H1 (cell line): ENCODE data around the gene SLC16A5. TPM values are rescaled to one million over a fixed set of nuclear protein-coding genes. Genes with fewer than 3 reads are reported as not detected.

ENCODE experiments used
- CTCF ChIA-PET: fragments of 300-600 bp; sonication (Branson Sonifier 250); formaldehyde crosslinking; loops from one replicate; lab custom pipeline; 2021; ENCODE audit not compliant: partially characterized antibody; lab: Charles Lee
- POLR2A ChIA-PET: fragments of 300-600 bp; sonication (Branson Sonifier 250); formaldehyde crosslinking; loops from one replicate; lab custom pipeline; 2021; ENCODE audit warnings: inconsistent platforms; ENCODE audit not compliant: partially characterized antibody; lab: Charles Lee
- DNase-seq, 2 experiments: peaks; one replicate each; pipeline versions ENCODE4 v3.0.0 to v3.0.0-alpha.2; 2010 to 2022; ENCODE audit warnings: low spot score in 2 of 2, low read depth in 1 of 2, mixed read lengths in 1 of 2
- FAIRE-seq: peaks from 2 replicates; lab custom pipeline; 2011; peaks lifted over from hg19 to GRCh38; lab: Jason Lieb, UNC
- H2AFZ ChIP-seq: 2 replicates; pipeline ENCODE4 v1.8.1; 2012; ENCODE audit warnings: low read length, inconsistent platforms
- H2AK5ac ChIP-seq: 2 replicates; pipeline ENCODE4 v1.6.1; 2013; ENCODE audit warnings: low read depth, low read length
- H2BK120ac ChIP-seq: replicated peaks from 2 replicates; pipeline ENCODE3; 2013; ENCODE audit warnings: low read depth, low read length, inconsistent platforms
- H2BK12ac ChIP-seq: 2 replicates; pipeline ENCODE4 v1.6.1; 2013; ENCODE audit warnings: low read depth, low read length
- H2BK15ac ChIP-seq: 2 replicates; pipeline ENCODE4 v1.6.1; 2013; ENCODE audit warnings: low read length
- H2BK20ac ChIP-seq: 2 replicates; pipeline ENCODE4 v1.6.1; 2013; ENCODE audit warnings: low read length
- H2BK5ac ChIP-seq: 2 replicates; pipeline ENCODE4 v1.6.1; 2013; ENCODE audit warnings: low read depth, low read length
- H3K14ac ChIP-seq: 2 replicates; pipeline ENCODE4 v1.6.1; 2013; ENCODE audit warnings: inconsistent platforms; ENCODE audit not compliant: insufficient read length
- H3K18ac ChIP-seq: 2 replicates; pipeline ENCODE4 v1.6.1; 2013; ENCODE audit warnings: low read length; ENCODE audit errors: extremely low read depth
- H3K23ac ChIP-seq: 2 replicates; pipeline ENCODE4 v1.6.1; 2013; ENCODE audit warnings: inconsistent platforms; ENCODE audit not compliant: insufficient read length
- H3K23me2 ChIP-seq: 2 replicates; pipeline ENCODE4 v1.6.1; 2013; ENCODE audit warnings: low read depth, low read length
- H3K27ac ChIP-seq: 2 replicates; pipeline ENCODE4 v1.6.1; 2011; ENCODE audit warnings: low read depth, low read length, inconsistent platforms
- H3K27me3 ChIP-seq, 4 experiments: replicated peaks in 1 of 4; 1 replicate in 1 of 4; 2 replicates in 3 of 4; pipeline versions ENCODE4 v1.6.1 to v1.8.1; 2011 to 2013; ENCODE audit warnings: low read length in 3 of 4, mild to moderate bottlenecking in 3 of 4, inconsistent platforms in 2 of 4, mixed read lengths in 2 of 4, moderate library complexity in 1 of 4; ENCODE audit not compliant: control insufficient read depth in 3 of 4, insufficient read depth in 3 of 4; ENCODE audit errors: extremely low read depth in 1 of 4
- H3K36me3 ChIP-seq, 4 experiments: 2 replicates each; pipeline versions ENCODE4 v1.6.1 to v1.8.1; 2011 to 2013; ENCODE audit warnings: mild to moderate bottlenecking in 4 of 4, low read length in 3 of 4, moderate library complexity in 2 of 4, control low read depth in 1 of 4, inconsistent platforms in 1 of 4; ENCODE audit not compliant: insufficient read depth in 4 of 4, control insufficient read depth in 2 of 4
- H3K4ac ChIP-seq: replicated peaks from 2 replicates; pipeline ENCODE3; 2013; ENCODE audit warnings: low read length, low read depth, mixed read lengths, inconsistent platforms; ENCODE audit not compliant: insufficient read length
- H3K4me1 ChIP-seq, 4 experiments: replicated peaks in 1 of 4; 1 replicate in 1 of 4; 2 replicates in 3 of 4; pipeline versions ENCODE4 v1.6.1 to v1.8.1; 2011 to 2013; ENCODE audit warnings: low read length in 3 of 4, inconsistent platforms in 2 of 4, mixed read lengths in 1 of 4; ENCODE audit not compliant: insufficient read depth in 4 of 4, control insufficient read depth in 3 of 4
- H3K4me2 ChIP-seq, 2 experiments: 2 replicates each; pipeline versions ENCODE4 v1.6.1 to v1.8.1; 2011 to 2013; ENCODE audit warnings: low read depth in 2 of 2, low read length in 2 of 2, control low read depth in 1 of 2, inconsistent platforms in 1 of 2, mild to moderate bottlenecking in 1 of 2; ENCODE audit not compliant: insufficient read depth in 1 of 2
- H3K4me3 ChIP-seq, 4 experiments: fragments of 200-600, 300-600 bp in 1 of 4; sonication (generic), shearing (Covaris generic), sonication (Bioruptor Twin) in 1 of 4; 2 replicates each; pipeline versions ENCODE4 v1.5.1 to v1.8.1; 2011 to 2016; ENCODE audit warnings: low read length in 4 of 4, low read depth in 3 of 4, control low read depth in 2 of 4, inconsistent platforms in 2 of 4, mild to moderate bottlenecking in 2 of 4, mixed read lengths in 1 of 4, moderate library complexity in 1 of 4; ENCODE audit not compliant: insufficient read depth in 2 of 4; ENCODE audit errors: extremely low read depth in 1 of 4
- H3K56ac ChIP-seq: replicated peaks from 2 replicates; pipeline ENCODE3; 2013; ENCODE audit warnings: low read depth, mild to moderate bottlenecking, mixed read lengths, low read length, inconsistent platforms; ENCODE audit not compliant: insufficient read length
- H3K79me1 ChIP-seq: 2 replicates; pipeline ENCODE4 v1.6.1; 2013; ENCODE audit warnings: low read depth, low read length, control low read depth
- H3K79me2 ChIP-seq, 2 experiments: 2 replicates each; pipeline versions ENCODE4 v1.6.1 to v1.8.1; 2012 to 2013; ENCODE audit warnings: low read length in 2 of 2, mild to moderate bottlenecking in 2 of 2, inconsistent platforms in 1 of 2; ENCODE audit not compliant: insufficient read depth in 2 of 2, control insufficient read depth in 1 of 2
- H3K9ac ChIP-seq, 4 experiments: replicated peaks in 1 of 4; 1 replicate in 1 of 4; 2 replicates in 3 of 4; pipeline versions ENCODE4 v1.6.1 to v1.8.1; 2011 to 2013; ENCODE audit warnings: low read depth in 3 of 4, low read length in 3 of 4, control low read depth in 2 of 4, mild to moderate bottlenecking in 2 of 4, moderate library complexity in 2 of 4, inconsistent platforms in 1 of 4; ENCODE audit errors: extremely low read depth in 1 of 4
- H3K9me3 ChIP-seq, 2 experiments: 2 replicates each; pipeline versions ENCODE4 v1.6.1 to v1.8.1; 2012 to 2013; ENCODE audit warnings: mild to moderate bottlenecking in 2 of 2, moderate library complexity in 2 of 2, control low read depth in 1 of 2, inconsistent platforms in 1 of 2, low read depth in 1 of 2, low read length in 1 of 2, mixed read lengths in 1 of 2; ENCODE audit not compliant: insufficient read depth in 2 of 2
- H4K20me1 ChIP-seq, 2 experiments: replicated peaks in 1 of 2; 2 replicates each; pipeline versions ENCODE3 to v1.8.1; 2011 to 2013; ENCODE audit warnings: inconsistent platforms in 2 of 2, low read length in 2 of 2, mild to moderate bottlenecking in 1 of 2; ENCODE audit not compliant: insufficient read depth in 2 of 2, control insufficient read depth in 1 of 2
- H4K5ac ChIP-seq: 2 replicates; pipeline ENCODE4 v1.6.1; 2013; ENCODE audit warnings: low read length, low read depth, mixed read lengths, inconsistent platforms; ENCODE audit not compliant: insufficient read length
- H4K8ac ChIP-seq: 2 replicates; pipeline ENCODE4 v1.8.0; 2013; ENCODE audit warnings: mild to moderate bottlenecking, moderate library complexity, low read length, inconsistent platforms; ENCODE audit not compliant: insufficient read depth; ENCODE audit errors: extremely low read depth
- H4K91ac ChIP-seq: replicated peaks from 2 replicates; pipeline ENCODE3; 2013; ENCODE audit warnings: low read length, mixed read lengths, inconsistent platforms; ENCODE audit not compliant: insufficient read length
- JUND ChIP-seq: IDR thresholded peaks from 2 replicates; pipeline ENCODE4 v1.6.1; 2011; ENCODE audit warnings: mild to moderate bottlenecking, improper control_type of control experiment, low read length
- KDM4A ChIP-seq: IDR thresholded peaks from one replicate; pipeline ENCODE4 v1.7.1; 2012; ENCODE audit warnings: low read depth, mild to moderate bottlenecking, moderate library complexity, low read length, inconsistent platforms; ENCODE audit not compliant: severe bottlenecking
- WGBS, 2 experiments: shearing (Covaris generic) in 1 of 2; methylation state at CpG; one replicate each; pipeline versions ENCODE4 v1.1.6 to v1.1.7; 2013 to 2015; ENCODE audit warnings: low lambda C conversion rate in 2 of 2, mixed read lengths in 2 of 2, inconsistent platforms in 1 of 2, low coverage in 1 of 2, missing lambda C conversion rate in 1 of 2; ENCODE audit not compliant: insufficient replicate concordance in 2 of 2, insufficient coverage in 1 of 2, insufficient read length in 1 of 2; ENCODE audit errors: extremely low coverage in 1 of 2, missing lambda C conversion rate in 1 of 2; 5-methylcytosine and 5-hydroxymethylcytosine counted together
- polyA plus RNA-seq, 7 experiments: library from polyadenylated mRNA; depleted of rRNA in 3 of 7; stranded (reverse) in 5 of 7; unstranded in 2 of 7; fragments of >200 nt in 5 of 7; fragments of 200-250 nt in 2 of 7; gene quantifications; 1 replicate in 5 of 7; 2 replicates in 1 of 7; 4 replicates in 1 of 7; pipeline versions ENCODE4 v1.2.1 to v1.2.3, GENCODE V29; 2011 to 2013; ENCODE audit warnings: missing spikeins in 2 of 7, mixed read lengths in 2 of 7
- total RNA-seq: library from RNA; stranded (reverse); fragmentation: NEBNext Ultra II Directional; extraction: Animal tissue kit (Norgen Biotek cat#: 25700); gene quantifications from 2 replicates; pipeline ENCODE4 v1.2.1, GENCODE V29; 2021

SLC16A5 gene
- total and polyA plus RNA-seq, 2 of the 8 experiments (the other 6 are each of a cell fraction or from before 2014, with no cell fraction given) = 17.1 to 34.7 TPM

DNA sequence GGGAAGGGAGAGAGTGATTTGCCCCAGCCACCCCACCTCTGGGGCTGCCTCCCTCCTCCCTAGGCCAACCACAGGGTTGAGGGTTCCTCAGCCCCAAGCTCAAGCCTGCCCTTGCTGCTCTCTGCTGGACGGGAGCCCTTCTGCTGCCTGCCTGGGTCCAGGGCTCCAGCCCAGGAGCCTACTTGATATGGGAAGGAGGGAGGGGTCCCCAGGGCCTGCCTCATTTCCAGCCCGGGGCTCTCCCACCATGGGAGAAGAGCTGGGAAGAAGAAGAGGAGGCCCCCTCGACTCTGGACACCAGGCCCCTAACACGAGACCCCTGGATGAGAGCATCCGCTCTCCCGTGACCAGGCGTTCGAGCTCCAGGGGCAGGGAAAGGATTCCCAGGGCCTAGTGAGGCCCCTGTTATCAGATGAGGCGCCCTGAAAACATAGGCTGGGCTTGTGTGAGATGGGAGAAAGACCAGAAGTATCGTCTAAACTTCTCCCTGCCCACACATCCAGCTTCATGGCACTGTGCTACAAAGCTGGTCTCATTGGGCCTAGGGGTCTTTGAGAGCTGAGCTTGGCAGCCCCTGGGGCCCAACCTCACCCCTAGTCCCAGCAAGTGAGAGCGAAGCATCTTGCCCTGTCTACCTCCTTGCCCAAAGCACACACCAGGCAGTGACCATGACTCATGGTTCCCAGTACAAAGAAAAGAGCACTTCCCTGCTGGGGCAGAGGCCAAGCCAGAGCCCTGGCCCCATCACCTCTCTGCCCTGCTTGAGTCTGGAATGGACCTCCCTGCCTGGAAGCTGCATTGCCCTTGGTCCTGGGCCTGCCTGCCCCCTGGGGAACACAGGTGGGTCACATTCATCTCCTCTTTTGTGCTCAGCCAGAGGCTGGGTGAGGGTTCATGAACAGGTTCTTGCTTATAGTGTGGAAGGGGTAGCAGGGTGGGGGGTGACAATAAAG is 987 bp downstream of the SLC16A5 start:
- peak overlapping the region in 3 of 4 experiments; percentile 51 to 57 (median 51); a peak in 5 of 7 replicates for H3K9ac ChIP-seq
- 71% methylated on average over 10 of the region's 11 CpGs; no CpG with 5 or more reads in 1 of the 2 experiments for WGBS, 2 experiments

More for the DNA sequence above, 987 bp downstream of the SLC16A5 start:
- Histone ChIP-seq H3K4ac (peak overlapping the region; percentile 30), H4K5ac (no peak overlapping the region), H2BK15ac (peak overlapping the region; percentile 34; the same call in 1 of the 2 replicates), H3K4me3 (peak overlapping the region; percentile 73 to 82 (median 77)), H4K8ac (peak overlapping the region; percentile 81), H2AFZ (no peak overlapping the region), H2BK12ac (peak overlapping the region; percentile 85; the same call in 1 of the 2 replicates), H3K14ac (no peak overlapping the region), H2BK5ac (peak overlapping the region; percentile 55), H2BK120ac (peak overlapping the region; percentile 34), H3K18ac (peak overlapping the region; percentile 87), H2BK20ac (peak overlapping the region; percentile 55; the same call in 1 of the 2 replicates), H4K91ac (peak overlapping the region; percentile 89), H3K27ac (peak overlapping the region; percentile 59), H4K20me1 (peaks cover 0 to 5% of the 10 kb centered on the region in 2 experiments), H3K23me2 (peaks cover 15% of the 10 kb centered on the region), H3K23ac (no peak overlapping the region), H2AK5ac (peak overlapping the region; percentile 20; the same call in 1 of the 2 replicates), H3K79me2 (peaks cover 0 to 7% of the 10 kb centered on the region in 2 experiments; a peak in 2 of 4 replicates), H3K4me1 (peaks cover 3 to 34% (median 28%) of the 10 kb centered on the region in 4 experiments), H3K79me1 (peaks cover 9% of the 10 kb centered on the region), H3K56ac (peak overlapping the region; percentile 55), H3K9me3 (no peaks in the 10 kb centered on the region), H3K4me2 (peak overlapping the region; percentile 82 to 90), H3K27me3 (no peaks in the 10 kb centered on the region), H3K36me3 (no peaks in the 10 kb centered on the region; a peak in 1 of 8 replicates)
- POLR2A ChIA-PET = interaction anchor here (0.7 to 3.7 kb wide), 23 partner anchors 8 to 216 kb away, joined by 3 to 32 read pairs (median 5); partner anchors contain the start of genes ATP5PD, FDXR, JPT1 and KCTD2
- CTCF ChIA-PET = interaction anchor here (0.7 to 6.3 kb wide), 17 partner anchors 14 to 193 kb away, joined by 3 to 81 read pairs (median 5); no protein-coding TSS in a partner anchor
- no peak for DNase-seq
- FAIRE-seq = no peak
- TF ChIP-seq JUND = peak; percentile 40; the same call in 1 of the 2 replicates
- no peak for TF ChIP-seq KDM4A
